Measurements from ENCODE around the gene CHL1. TPM values are rescaled to one million over a fixed set of nuclear protein-coding genes. Genes with fewer than 3 reads are reported as not detected.

The CHL1 gene
- total RNA-seq, 4 donors from 2014 or later, result 10.4 to 41.5 (median 25.4) TPM

GRCh38 chr3:458653-459310 is 262.2 kb downstream of the CHL1 start:
- H3K27ac ChIP-seq, result no peak overlapping the region
- no peaks in the 10 kb centered on the region for H3K27me3 ChIP-seq
- intact Hi-C loops (cut with DNase I; ENCODE audit: low total_unique reads), result no loop called here
- in situ Hi-C loops (cut with MboI; ENCODE audit: low pct_ligation_motif_present in 1 of 4, low pct_unique_long_range_greater_than_20kb in 1 of 4, low sequenced_read_pairs in 3 of 4), result no loop called here
- no peaks in the 10 kb centered on the region for H3K9me3 ChIP-seq
- no peak for DNase-seq
- H3K4me1 ChIP-seq, result no peaks in the 10 kb centered on the region
- no peak for TF ChIP-seq POLR2A (IDR thresholded peaks at IDR 0.05)
- TF ChIP-seq EP300 (IDR thresholded peaks at IDR 0.05; ENCODE audit: low read depth), result no peak
- TF ChIP-seq CTCF (IDR thresholded peaks at IDR 0.05), result no peak
- TF ChIP-seq POLR2AphosphoS5 (IDR thresholded peaks at IDR 0.05), result no peak
- no peaks in the 10 kb centered on the region for H3K36me3 ChIP-seq
- 69 to 83% methylated on average over 8 of the region's 8 CpGs for WGBS, 2 donors (ENCODE audit: low coverage in 1 of 2)
- no peak overlapping the region for H3K4me3 ChIP-seq

Small RNA genes lying within 50 kb of the gene (small RNA-seq; reads per million reads assigned to genes)
- 0 reads per million in 4 donors for gene RNU6-1194P

Measured in transverse colon (tissue), 4 donors.